HUES6 (cell line): ENCODE results near the gene LYG1.
"Not testable (repeated sequence)": the region's sequence is repeated elsewhere in the genome, so short reads cannot be mapped to it uniquely, and the experiment has no call there.

Experiments
- H3K27ac ChIP-seq: 2 replicates; pipeline ENCODE4 v1.7.0; 2013; ENCODE audit warnings: low read depth, mild to moderate bottlenecking, low read length, inconsistent platforms
- H3K27me3 ChIP-seq: 2 replicates; pipeline ENCODE4 v1.6.1; 2013; ENCODE audit warnings: low read length; ENCODE audit not compliant: control insufficient read depth, insufficient read depth
- H3K36me3 ChIP-seq: 2 replicates; pipeline ENCODE4 v1.6.1; 2013; ENCODE audit warnings: low read length; ENCODE audit not compliant: control insufficient read depth, insufficient read depth
- H3K4me1 ChIP-seq: 2 replicates; pipeline ENCODE4 v1.6.1; 2013; ENCODE audit warnings: low read length; ENCODE audit not compliant: control insufficient read depth, insufficient read depth
- H3K4me3 ChIP-seq: 2 replicates; pipeline ENCODE4 v1.5.1; 2013; ENCODE audit warnings: low read depth, low read length
- H3K9ac ChIP-seq: one replicate; pipeline ENCODE4 v1.6.1; 2013; ENCODE audit warnings: mild to moderate bottlenecking, low read length
- H3K9me3 ChIP-seq: 2 replicates; pipeline ENCODE4 v1.6.1; 2013; ENCODE audit warnings: low read depth, low read length; ENCODE audit not compliant: control insufficient read depth, insufficient read depth

Gene LYG1

DNA sequence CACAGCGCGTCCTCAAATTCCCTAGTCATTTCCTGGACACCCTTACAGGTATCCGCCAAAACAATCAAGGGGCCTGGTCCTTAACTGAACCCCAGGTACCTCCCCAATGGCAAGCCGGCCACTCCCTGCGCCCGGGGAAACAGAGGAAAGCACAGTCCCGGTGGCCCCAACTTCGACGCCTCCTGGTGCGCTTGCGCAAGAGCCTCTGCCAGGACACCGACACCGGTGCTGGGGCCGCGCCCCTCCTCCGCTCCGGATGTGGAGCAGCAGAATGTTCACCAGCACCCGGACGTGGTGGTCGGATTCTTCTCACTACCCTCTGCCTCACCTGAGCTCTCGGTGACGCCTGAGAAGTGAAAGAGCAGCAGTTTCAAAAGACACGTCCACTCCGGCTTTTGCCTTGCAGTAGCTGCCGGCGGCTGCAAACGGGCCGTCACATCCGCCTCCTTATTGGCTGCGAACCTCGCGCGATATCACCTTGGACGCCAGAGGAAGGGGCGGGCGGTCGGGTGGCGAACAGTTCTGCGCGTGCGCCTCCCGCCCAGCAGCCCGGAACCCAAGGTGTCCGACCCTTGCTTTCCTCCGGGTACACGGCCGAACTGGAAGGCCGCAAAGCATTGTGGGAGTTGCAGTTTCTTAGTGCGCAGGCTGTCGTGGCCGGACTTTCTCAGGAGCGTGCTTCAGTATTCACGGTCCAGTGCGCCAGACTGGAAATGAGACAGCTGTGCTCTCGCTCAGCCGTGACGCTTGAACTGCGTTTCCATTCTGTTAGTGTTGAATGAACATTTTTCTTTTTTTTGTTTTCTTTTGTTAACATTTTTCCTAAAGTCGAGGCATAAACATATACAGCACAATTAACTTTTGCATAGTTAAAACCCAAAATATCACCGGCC, 35.2 kb upstream of the LYG1 start, which contains the start of gene TXNDC9:
TSS of gene TXNDC9 (minus strand) at position 423 of the 893 bp plus-strand sequence. CDS start 3,123 bp downstream, outside the sequence.
- Histone ChIP-seq H3K27ac (peak within 1 kb of the TSS; percentile 64; the same call in 1 of the 2 replicates), H3K4me1 (peaks cover 3% of the 10 kb centered on the region; the same call in 1 of the 2 replicates), H3K9me3 (no peaks in the 10 kb centered on the region), H3K27me3 (no peaks in the 10 kb centered on the region), H3K36me3 (peaks cover 22% of the 10 kb centered on the region), H3K9ac (peak within 1 kb of the TSS; percentile 96), H3K4me3 (peak within 1 kb of the TSS; percentile 92)

DNA sequence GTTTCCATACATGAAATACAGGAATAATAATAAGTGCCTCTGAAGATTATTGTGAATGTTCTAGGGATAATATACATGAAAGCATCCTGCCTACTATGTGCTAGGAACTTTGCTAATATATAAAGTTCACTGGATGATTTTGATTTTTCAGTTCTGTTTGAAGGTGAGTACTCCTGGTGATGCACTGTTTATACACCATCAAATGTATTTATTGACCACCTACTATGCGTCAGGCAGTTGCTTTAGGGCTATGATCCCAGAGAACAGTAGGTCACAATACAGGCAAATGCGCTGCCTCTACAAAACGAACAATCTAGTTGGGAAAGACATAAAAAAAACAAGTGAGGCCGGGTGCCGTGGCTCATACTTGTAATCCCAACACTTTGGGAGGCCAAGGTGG, 24.4 kb upstream of the LYG1 start:
- Histone ChIP-seq H3K9ac (no peak overlapping the region), H3K27me3 (no peaks in the 10 kb centered on the region), H3K36me3 (peaks cover 84% of the 10 kb centered on the region), H3K27ac (no peak overlapping the region), H3K4me1 (no peaks in the 10 kb centered on the region), H3K9me3 (no peaks in the 10 kb centered on the region), H3K4me3 (no peak overlapping the region)

DNA sequence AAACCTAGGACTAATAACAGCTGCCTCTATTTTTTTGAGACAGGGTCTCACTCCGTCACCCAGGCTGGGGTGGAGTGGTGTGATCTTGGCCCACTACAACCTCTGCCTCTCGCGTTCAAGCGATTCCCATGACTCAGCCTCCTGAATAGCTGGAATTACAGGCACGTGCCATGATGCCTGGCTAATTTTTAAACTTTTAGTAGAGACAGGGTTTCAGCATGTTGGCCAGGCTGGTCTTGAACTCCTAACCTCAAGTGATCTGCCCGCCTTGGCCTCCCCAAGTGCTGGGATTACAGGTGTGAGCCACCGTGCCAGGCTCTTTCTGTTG, 16.8 kb upstream of the LYG1 start:
- H3K9ac ChIP-seq, H3K4me1 ChIP-seq, H3K27me3 ChIP-seq, H3K4me3 ChIP-seq, H3K9me3 ChIP-seq, H3K27ac ChIP-seq: not testable (repeated sequence)
- peaks cover 54% of the 10 kb centered on the region for H3K36me3 ChIP-seq

DNA sequence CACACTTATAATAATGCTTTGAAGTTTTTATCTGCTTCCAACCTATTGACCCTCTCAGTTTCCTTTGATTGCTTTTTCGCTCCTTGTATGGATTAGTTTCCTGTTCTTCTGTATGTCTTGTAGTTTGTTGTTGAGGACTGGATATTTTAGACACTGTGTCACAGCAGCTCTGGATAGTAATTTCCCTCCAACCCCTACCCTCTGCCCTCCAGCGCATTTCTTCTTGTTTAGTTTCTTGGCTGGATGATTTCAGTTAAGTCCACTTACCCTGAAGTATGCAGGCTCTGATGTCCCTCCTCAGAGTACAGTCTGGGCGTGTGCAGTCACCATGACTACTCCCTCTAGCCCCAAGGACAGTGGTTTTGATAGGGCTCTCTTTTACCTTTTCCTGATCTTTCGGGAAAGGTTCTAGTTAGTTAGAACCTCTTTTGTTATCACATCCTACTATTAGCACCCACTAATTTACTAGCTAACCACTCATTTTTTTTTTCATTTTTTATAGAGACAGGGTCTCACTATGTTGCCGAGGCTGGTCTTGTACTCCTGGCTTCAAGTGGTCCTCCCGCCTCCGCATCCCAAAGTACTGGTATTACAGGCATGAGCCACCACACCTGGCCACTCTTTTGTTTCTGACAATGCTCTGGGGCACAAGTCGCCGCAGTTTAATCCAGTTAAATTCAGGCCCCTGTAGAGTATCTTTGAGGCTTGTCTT, 16.3 kb upstream of the LYG1 start:
- no peak overlapping the region for H3K27ac ChIP-seq
- no peaks in the 10 kb centered on the region for H3K27me3 ChIP-seq
- no peak overlapping the region for H3K9ac ChIP-seq

DNA sequence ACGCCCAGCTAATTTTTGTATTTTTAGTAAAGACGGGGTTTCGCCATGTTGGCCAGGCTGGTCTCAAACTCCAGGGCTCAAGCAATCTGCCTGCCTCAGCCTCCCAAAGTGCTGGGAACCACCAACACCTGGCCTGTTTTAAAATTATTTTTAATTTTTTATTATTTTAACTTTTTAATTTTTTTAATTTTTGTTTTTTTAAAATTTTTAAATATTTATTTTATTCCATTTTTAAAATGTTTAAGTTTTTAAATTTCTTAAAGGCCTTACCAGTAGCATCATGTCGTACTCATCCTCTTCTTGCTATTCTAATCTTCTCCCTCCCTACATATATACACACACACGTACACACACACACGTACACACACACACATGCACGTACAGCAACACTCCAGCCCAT, 1.4 kb downstream of the LYG1 start:
- H3K36me3 ChIP-seq: peaks cover 13% of the 10 kb centered on the region
- no peaks in the 10 kb centered on the region for H3K27me3 ChIP-seq
- no peak overlapping the region for H3K27ac ChIP-seq
- no peak overlapping the region for H3K4me3 ChIP-seq
- no peaks in the 10 kb centered on the region for H3K9me3 ChIP-seq
- H3K4me1 ChIP-seq: no peaks in the 10 kb centered on the region
- H3K9ac ChIP-seq: no peak overlapping the region

More for the DNA sequence above, 16.3 kb upstream of the LYG1 start:
- H3K4me1 ChIP-seq: no peaks in the 10 kb centered on the region
- H3K9me3 ChIP-seq: no peaks in the 10 kb centered on the region
- peaks cover 52% of the 10 kb centered on the region for H3K36me3 ChIP-seq
- no peak overlapping the region for H3K4me3 ChIP-seq

DNA sequence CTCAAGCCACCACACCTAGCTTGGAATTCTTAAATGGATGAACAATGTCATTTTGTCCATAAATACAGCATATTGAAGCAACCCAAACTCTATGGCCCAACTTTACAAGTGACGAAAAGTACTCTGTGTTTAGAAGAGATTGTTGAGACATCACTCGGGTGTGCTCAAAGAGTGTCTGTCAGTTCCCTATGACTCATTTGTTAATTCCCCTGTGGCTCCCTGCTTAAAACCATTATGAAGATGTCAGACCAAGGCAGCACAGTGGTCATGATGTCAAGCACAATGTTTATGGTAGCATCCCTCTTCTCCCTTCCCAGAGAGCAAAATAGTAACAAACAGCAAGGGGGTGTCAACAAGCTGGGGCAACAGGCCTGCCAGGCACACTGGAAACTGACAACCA, 3.0 kb downstream of the LYG1 start:
- Histone ChIP-seq H3K9ac (no peak overlapping the region), H3K27ac (no peak overlapping the region), H3K36me3 (peaks cover 7% of the 10 kb centered on the region), H3K4me3 (no peak overlapping the region), H3K9me3 (no peaks in the 10 kb centered on the region), H3K4me1 (no peaks in the 10 kb centered on the region), H3K27me3 (no peaks in the 10 kb centered on the region)

DNA sequence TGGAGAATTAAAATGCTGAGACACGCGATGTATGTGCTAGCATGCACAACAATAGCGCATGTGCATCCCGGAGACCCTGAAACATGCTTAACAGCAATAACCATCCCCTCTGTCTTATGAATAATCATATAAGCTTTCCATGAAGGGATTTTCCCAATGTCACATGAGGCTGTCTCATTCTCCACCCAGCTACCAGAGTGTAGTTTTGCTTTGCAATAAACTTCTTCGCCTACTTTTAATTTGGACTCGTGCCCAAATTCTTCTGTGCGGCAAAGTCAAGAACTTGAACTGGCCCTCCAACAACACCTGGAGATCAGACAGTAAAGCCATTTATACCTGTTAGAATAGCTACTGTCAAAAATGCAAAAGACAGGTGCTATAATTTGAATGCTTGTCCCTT, 15.5 kb downstream of the LYG1 start:
- H3K27ac ChIP-seq: no peak overlapping the region
- H3K9me3 ChIP-seq: no peaks in the 10 kb centered on the region
- no peak overlapping the region for H3K9ac ChIP-seq
- no peaks in the 10 kb centered on the region for H3K27me3 ChIP-seq
- H3K4me3 ChIP-seq: no peak overlapping the region
- H3K4me1 ChIP-seq: no peaks in the 10 kb centered on the region
- H3K36me3 ChIP-seq: peaks cover 3% of the 10 kb centered on the region; the same call in 1 of the 2 replicates

DNA sequence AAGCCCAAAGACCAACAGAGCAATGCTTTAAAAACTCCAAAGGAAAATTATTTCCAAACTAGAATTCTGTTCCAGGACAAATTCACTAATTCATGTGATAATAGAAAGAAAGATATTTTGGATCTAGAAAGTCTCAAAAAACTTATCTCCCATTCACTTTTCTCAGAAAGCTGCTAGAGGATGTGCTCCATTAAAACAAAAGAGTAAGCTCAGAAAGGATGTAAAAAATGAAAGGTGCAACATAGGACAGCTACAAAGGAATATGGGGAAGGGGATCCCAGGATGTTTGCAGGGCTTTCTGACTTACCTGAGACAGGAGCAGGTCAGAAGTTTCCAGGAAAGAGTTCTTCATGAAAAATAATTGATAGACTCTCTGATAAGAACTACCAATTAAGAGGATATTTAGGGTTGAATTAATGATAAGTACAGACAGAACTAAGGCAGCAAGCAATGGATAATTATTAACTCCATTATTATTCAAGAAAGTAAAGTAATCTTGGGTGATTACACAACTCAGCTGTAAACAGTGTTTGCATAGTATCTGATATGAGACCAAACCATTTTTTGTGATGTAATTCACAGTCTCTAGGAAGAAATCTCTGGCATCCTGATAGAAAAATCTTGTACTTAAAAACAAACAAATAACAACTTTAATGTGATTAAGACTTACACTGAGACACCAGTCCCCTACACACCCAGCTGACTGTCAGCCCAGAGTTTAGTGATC, 20.9 kb downstream of the LYG1 start:
- peaks cover 7% of the 10 kb centered on the region; the same call in 1 of the 2 replicates for H3K36me3 ChIP-seq
- no peak overlapping the region for H3K27ac ChIP-seq
- H3K4me3 ChIP-seq: no peak overlapping the region
- no peaks in the 10 kb centered on the region for H3K27me3 ChIP-seq
- no peaks in the 10 kb centered on the region for H3K4me1 ChIP-seq
- peaks cover 15% of the 10 kb centered on the region for H3K9me3 ChIP-seq
- no peak overlapping the region for H3K9ac ChIP-seq

DNA sequence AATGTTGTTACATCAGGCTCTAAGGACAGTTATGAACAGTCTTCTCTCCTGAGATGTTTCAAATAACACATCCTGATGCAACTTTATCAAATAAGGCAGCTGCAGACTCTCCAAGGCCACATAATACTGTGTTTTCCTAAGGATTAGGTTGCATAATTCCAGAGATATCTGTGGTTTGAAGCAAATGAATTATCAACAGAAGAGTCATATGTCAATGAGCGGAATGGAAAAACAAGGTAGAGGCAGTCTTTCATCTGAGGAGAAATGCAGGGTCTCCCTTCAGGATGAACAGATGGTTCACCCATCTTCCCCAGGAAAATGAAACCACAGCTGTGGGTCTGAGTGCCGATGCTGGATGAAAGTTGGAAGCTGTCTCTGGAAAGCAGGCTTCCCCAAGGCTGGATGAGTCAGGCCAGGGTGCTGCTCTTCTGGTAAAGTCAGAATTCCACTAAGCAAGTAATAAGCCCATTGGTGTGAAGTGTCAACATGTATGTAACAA, 22.2 kb downstream of the LYG1 start:
- Histone ChIP-seq H3K36me3 (peaks cover 4% of the 10 kb centered on the region; the same call in 1 of the 2 replicates), H3K4me1 (no peaks in the 10 kb centered on the region), H3K4me3 (no peak overlapping the region), H3K9me3 (peaks cover 15% of the 10 kb centered on the region), H3K9ac (no peak overlapping the region), H3K27ac (no peak overlapping the region), H3K27me3 (no peaks in the 10 kb centered on the region)

DNA sequence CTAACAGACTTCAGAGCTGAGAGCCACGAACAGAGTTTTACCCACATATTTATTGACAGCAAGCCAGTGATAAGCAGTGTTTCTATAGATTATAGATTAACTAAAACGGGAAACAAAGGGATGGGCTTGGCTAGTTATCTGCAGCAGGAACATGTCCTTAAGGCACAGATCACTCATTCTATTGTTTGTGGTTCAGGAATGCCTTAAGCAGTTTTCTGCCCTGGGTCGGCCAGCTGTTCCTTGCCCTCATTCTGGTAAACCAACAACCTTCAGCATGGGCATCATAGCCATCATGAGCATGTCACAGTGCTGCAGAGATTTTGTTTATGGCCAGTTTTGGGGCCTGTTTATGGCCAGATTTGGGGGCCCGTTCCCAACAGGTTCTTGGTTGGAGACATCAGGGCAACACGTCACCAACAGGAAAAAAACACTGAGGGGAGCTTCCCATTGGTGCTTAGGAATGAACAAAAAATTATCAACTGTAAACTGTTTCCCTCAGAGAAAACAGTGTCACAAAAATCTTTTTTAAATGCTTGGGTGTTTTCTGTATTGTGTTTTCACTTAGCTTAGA, 22.7 kb downstream of the LYG1 start:
- H3K4me3 ChIP-seq, H3K27ac ChIP-seq, H3K36me3 ChIP-seq, H3K9ac ChIP-seq, H3K4me1 ChIP-seq, H3K27me3 ChIP-seq: not testable (repeated sequence)
- peaks cover 15% of the 10 kb centered on the region for H3K9me3 ChIP-seq
